ENCODE data around the gene DSP. TPM values are rescaled to one million over a fixed set of nuclear protein-coding genes. Genes with fewer than 3 reads are reported as not detected.

The DSP gene
- total and polyA plus RNA-seq, 2 of the 13 experiments (the other 11 are each of a cell fraction or from before 2014, with no cell fraction given), result 89.8 to 117 TPM

DNA sequence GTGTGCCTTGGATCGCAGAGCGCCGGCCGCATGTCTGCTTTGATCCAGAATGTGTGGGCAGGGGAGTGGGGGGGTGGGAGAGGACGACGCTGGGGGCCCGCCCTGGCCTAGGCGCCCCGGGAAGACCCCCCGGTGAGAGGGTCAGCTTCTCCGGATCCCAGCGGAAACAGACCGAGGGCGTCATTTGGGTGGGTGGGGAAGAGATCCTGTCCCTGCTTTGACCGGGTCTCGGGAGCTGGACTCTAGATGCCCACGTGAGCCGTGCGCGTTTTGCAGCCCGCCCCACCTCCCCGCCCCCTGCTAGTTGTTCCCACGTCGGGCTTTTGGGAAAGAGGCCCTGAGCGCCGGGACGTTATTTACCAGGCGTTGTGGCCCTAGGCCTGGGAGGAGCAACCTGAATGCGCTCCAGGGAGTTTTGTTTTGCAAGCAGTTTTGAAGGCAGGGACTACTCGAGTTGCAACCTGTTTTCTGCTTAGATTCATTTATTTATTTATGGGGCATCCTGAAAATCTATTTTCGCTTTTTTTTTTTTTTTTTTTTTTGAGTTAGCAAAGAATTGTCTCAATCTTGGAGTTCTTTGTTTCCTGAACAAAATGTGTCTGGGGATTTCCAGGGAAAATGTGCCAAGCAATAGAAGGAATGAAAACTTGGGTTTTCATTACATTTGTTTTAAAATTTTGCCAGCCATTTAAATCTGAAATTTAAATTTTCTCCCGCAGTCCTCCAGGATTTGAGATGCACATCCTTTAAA, 1.6 kb downstream of the DSP start (continued):
- TF ChIP-seq ZNF10 (CRISPR knock-in tag; IDR thresholded peaks at IDR 0.05; ENCODE audit: borderline replicate concordance, low read depth) (no peak), ISX (CRISPR knock-in tag; conservative IDR thresholded peaks at IDR 0.05) (no peak), ZNF292 (CRISPR knock-in tag; IDR thresholded peaks at IDR 0.05; ENCODE audit: borderline replicate concordance, low read depth) (peak; percentile 48), FIP1L1 (IDR thresholded peaks at IDR 0.05; ENCODE audit: borderline replicate concordance, insufficient read depth, low read depth, low read length) (no peak), ZNF83 (CRISPR knock-in tag; IDR thresholded peaks at IDR 0.05; ENCODE audit: borderline replicate concordance) (no peak), STAG1 (CRISPR knock-in tag; IDR thresholded peaks at IDR 0.05) (peak; percentile 17; the same call in 1 of the 2 replicates), POLR2AphosphoS5 (IDR thresholded peaks at IDR 0.05; ENCODE audit: low read depth, low read length) (peak; percentile 68), MIXL1 (CRISPR knock-in tag; IDR thresholded peaks at IDR 0.05) (peak; percentile 19; the same call in 1 of the 2 replicates), ZNF558 (CRISPR knock-in tag; IDR thresholded peaks at IDR 0.05; ENCODE audit: borderline replicate concordance) (no peak), RFX1 (IDR thresholded peaks at IDR 0.05) (no peak), TCF7 (IDR thresholded peaks at IDR 0.05; ENCODE audit: low read depth) (peak; percentile 55), KLF12 (CRISPR knock-in tag; IDR thresholded peaks at IDR 0.05; ENCODE audit: borderline replicate concordance) (peak; percentile 78; the same call in 1 of the 2 replicates), HCFC1 (IDR thresholded peaks at IDR 0.05; ENCODE audit: low read depth, low read length) (no peak), ZNF850 (CRISPR knock-in tag; conservative IDR thresholded peaks at IDR 0.05) (no peak), CEBPB (IDR thresholded peaks at IDR 0.05; ENCODE audit: borderline replicate concordance, low read depth, low read length) (no peak), TMF1 (CRISPR knock-in tag; IDR thresholded peaks at IDR 0.05; ENCODE audit: low read depth) (no peak; the same call in 1 of the 2 replicates), CREB1 (IDR thresholded peaks at IDR 0.05) (no peak), CREB1 (CRISPR knock-in tag; IDR thresholded peaks at IDR 0.05) (0 out of 2 replicates have a peak, but pooled peaks have one; percentile 19), MTF2 (CRISPR knock-in tag; IDR thresholded peaks at IDR 0.05; ENCODE audit: borderline replicate concordance) (no peak), ZNF383 (CRISPR knock-in tag; IDR thresholded peaks at IDR 0.05; ENCODE audit: borderline replicate concordance) (peak; percentile 68; the same call in 1 of the 2 replicates), ZNF124 (CRISPR knock-in tag; IDR thresholded peaks at IDR 0.05) (peak; percentile 47; the same call in 1 of the 2 replicates), SIX1 (CRISPR knock-in tag; IDR thresholded peaks at IDR 0.05; ENCODE audit: borderline replicate concordance) (0 out of 2 replicates have a peak, but pooled peaks have one; percentile 17), EED (CRISPR knock-in tag; IDR thresholded peaks at IDR 0.05) (no peak; the same call in 1 of the 2 replicates)
- TF ChIP-seq, protein P1, sequence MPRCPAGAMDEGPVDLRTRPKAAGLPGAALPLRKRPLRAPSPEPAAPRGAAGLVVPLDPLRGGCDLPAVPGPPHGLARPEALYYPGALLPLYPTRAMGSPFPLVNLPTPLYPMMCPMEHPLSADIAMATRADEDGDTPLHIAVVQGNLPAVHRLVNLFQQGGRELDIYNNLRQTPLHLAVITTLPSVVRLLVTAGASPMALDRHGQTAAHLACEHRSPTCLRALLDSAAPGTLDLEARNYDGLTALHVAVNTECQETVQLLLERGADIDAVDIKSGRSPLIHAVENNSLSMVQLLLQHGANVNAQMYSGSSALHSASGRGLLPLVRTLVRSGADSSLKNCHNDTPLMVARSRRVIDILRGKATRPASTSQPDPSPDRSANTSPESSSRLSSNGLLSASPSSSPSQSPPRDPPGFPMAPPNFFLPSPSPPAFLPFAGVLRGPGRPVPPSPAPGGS (CRISPR knock-in tag; IDR thresholded peaks at IDR 0.05), result no peak
- TF ChIP-seq, protein P2, sequence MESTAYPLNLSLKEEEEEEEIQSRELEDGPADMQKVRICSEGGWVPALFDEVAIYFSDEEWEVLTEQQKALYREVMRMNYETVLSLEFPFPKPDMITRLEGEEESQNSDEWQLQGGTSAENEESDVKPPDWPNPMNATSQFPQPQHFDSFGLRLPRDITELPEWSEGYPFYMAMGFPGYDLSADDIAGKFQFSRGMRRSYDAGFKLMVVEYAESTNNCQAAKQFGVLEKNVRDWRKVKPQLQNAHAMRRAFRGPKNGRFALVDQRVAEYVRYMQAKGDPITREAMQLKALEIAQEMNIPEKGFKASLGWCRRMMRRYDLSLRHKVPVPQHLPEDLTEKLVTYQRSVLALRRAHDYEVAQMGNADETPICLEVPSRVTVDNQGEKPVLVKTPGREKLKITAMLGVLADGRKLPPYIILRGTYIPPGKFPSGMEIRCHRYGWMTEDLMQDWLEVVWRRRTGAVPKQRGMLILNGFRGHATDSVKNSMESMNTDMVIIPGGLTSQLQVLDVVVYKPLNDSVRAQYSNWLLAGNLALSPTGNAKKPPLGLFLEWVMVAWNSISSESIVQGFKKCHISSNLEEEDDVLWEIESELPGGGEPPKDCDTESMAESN (CRISPR knock-in tag; conservative IDR thresholded peaks at IDR 0.05), result no peak
- TF ChIP-seq, protein P3, sequence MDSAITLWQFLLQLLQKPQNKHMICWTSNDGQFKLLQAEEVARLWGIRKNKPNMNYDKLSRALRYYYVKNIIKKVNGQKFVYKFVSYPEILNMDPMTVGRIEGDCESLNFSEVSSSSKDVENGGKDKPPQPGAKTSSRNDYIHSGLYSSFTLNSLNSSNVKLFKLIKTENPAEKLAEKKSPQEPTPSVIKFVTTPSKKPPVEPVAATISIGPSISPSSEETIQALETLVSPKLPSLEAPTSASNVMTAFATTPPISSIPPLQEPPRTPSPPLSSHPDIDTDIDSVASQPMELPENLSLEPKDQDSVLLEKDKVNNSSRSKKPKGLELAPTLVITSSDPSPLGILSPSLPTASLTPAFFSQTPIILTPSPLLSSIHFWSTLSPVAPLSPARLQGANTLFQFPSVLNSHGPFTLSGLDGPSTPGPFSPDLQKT (CRISPR knock-in tag; IDR thresholded peaks at IDR 0.05; ENCODE audit: borderline replicate concordance), result no peak
- TF ChIP-seq, protein P4, sequence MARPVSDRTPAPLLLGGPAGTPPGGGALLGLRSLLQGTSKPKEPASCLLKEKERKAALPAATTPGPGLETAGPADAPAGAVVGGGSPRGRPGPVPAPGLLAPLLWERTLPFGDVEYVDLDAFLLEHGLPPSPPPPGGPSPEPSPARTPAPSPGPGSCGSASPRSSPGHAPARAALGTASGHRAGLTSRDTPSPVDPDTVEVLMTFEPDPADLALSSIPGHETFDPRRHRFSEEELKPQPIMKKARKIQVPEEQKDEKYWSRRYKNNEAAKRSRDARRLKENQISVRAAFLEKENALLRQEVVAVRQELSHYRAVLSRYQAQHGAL (CRISPR knock-in tag; IDR thresholded peaks at IDR 0.05; ENCODE audit: not compliant biosample characterization), result no peak
